Lung (tissue), 12 donors: ENCODE results near the gene LCN2. TPM values are rescaled to one million over a fixed set of nuclear protein-coding genes. Genes with fewer than 3 reads are reported as not detected.

ENCODE experiments used
- ATAC-seq: fragments of 200-7000 bp; cut with Tn5 transposase; one replicate; pipeline ENCODE4 v1.9.1; 2020; ENCODE audit warnings: moderate number of reproducible peaks; ENCODE audit not compliant: insufficient read depth, low FRiP score
- DNase-seq, 3 donors: peaks; one replicate each; pipeline ENCODE4 v3.0.0-alpha.2; 2013 to 2017
- H3K27ac ChIP-seq, 2 donors: one replicate each; pipeline ENCODE4 v1.5.1; 2013; ENCODE audit warnings: mild to moderate bottlenecking in 2 of 2, moderate library complexity in 2 of 2, control low read depth in 1 of 2, inconsistent platforms in 1 of 2, low read depth in 1 of 2, low read length in 1 of 2
- H3K27me3 ChIP-seq, 3 donors: one replicate each; pipeline ENCODE4 v1.5.1; 2013; ENCODE audit warnings: low read length in 2 of 3; ENCODE audit not compliant: control insufficient read depth in 3 of 3, insufficient read depth in 3 of 3
- H3K36me3 ChIP-seq, 4 donors: one replicate each; pipeline ENCODE4 v1.5.1; 2013; ENCODE audit warnings: low read length in 4 of 4, mild to moderate bottlenecking in 1 of 4, moderate library complexity in 1 of 4; ENCODE audit not compliant: control insufficient read depth in 4 of 4, insufficient read depth in 4 of 4
- H3K4me1 ChIP-seq, 5 donors: one replicate each; pipeline ENCODE4 v1.5.1; 2013; ENCODE audit warnings: low read length in 5 of 5, mild to moderate bottlenecking in 2 of 5, moderate library complexity in 1 of 5; ENCODE audit not compliant: control insufficient read depth in 5 of 5, insufficient read depth in 5 of 5
- H3K4me3 ChIP-seq: one replicate; pipeline ENCODE4 v1.5.1; 2013; ENCODE audit warnings: mild to moderate bottlenecking, control low read depth, moderate library complexity
- H3K9ac ChIP-seq, 2 donors: one replicate each; pipeline ENCODE4 v1.5.1; 2013; ENCODE audit warnings: low read length in 2 of 2, control low read depth in 1 of 2; ENCODE audit not compliant: insufficient read depth in 1 of 2
- H3K9me3 ChIP-seq, 4 donors: one replicate each; pipeline ENCODE4 v1.5.1; 2013; ENCODE audit warnings: low read length in 3 of 4, mild to moderate bottlenecking in 1 of 4, moderate library complexity in 1 of 4; ENCODE audit not compliant: control insufficient read depth in 4 of 4, insufficient read depth in 3 of 4
- CTCF ChIP-seq: IDR thresholded peaks from 2 replicates; pipeline ENCODE4 v1.5.1; 2012; ENCODE audit warnings: mild to moderate bottlenecking; ENCODE audit errors: control extremely low read depth, extremely low read depth
- WGBS, 2 donors: extraction: QIAGEN DNeasy Blood & Tissue Kit; methylation state at CpG; one replicate each; pipeline ENCODE4 v1.1.7; 2013; 5-methylcytosine and 5-hydroxymethylcytosine counted together
- polyA plus RNA-seq, 2 donors: library from polyadenylated mRNA; stranded (reverse); fragments of 200-250 nt; gene quantifications; one replicate each; pipeline ENCODE4 v1.2.1, GENCODE V29; 2013
- total RNA-seq, 2 donors: library from RNA; depleted of rRNA in 1 of 2; stranded (reverse); fragments of >200 nt in 1 of 2; gene quantifications; one replicate each; pipeline ENCODE4 v1.2.1, GENCODE V29; 2014 to 2021
- donor health status: control.
- donor health status: control.
- donor health status: Bipolar disorder and iron deficiency.
- donor health status: healthy.
- donor health status: DM: yes; HTN: yes; CAD: no.

The LCN2 gene
- total and polyA plus RNA-seq, 4 donors: 114 to 842 (median 295) TPM

GRCh38 chr9:128141604-128142003 is 7.6 kb upstream of the LCN2 start:
- 97 to 100% methylated on average over 3 of the region's 3 CpGs for WGBS, 2 donors
- Histone ChIP-seq H3K27ac (no peak overlapping the region), H3K4me1 (peaks cover 0 to 16% (median 0%) of the 10 kb centered on the region in 5 donors), H3K9me3 (no peaks in the 10 kb centered on the region), H3K4me3 (no peak overlapping the region), H3K9ac (no peak overlapping the region), H3K27me3 (no peaks in the 10 kb centered on the region), H3K36me3 (no peaks in the 10 kb centered on the region)
- ATAC-seq: no peak
- DNase-seq: no peak
- no peak for TF ChIP-seq CTCF

GRCh38 chr9:128142061-128142460 is 7.2 kb upstream of the LCN2 start:
- no peaks in the 10 kb centered on the region for H3K27me3 ChIP-seq
- 59 to 62% methylated on average over 4 of the region's 4 CpGs for WGBS, 2 donors
- H3K4me3 ChIP-seq: no peak overlapping the region
- H3K9me3 ChIP-seq: no peaks in the 10 kb centered on the region
- no peak overlapping the region for H3K27ac ChIP-seq
- no peak overlapping the region for H3K9ac ChIP-seq
- no peak for TF ChIP-seq CTCF
- peaks cover 0 to 16% (median 0%) of the 10 kb centered on the region in 5 donors for H3K4me1 ChIP-seq
- H3K36me3 ChIP-seq: no peaks in the 10 kb centered on the region
- ATAC-seq: no peak
- no peak for DNase-seq

- DNase-seq (no peak), ATAC-seq (no peak)
- Histone ChIP-seq H3K27me3 (no peaks in the 10 kb centered on the region), H3K4me3 (no peak overlapping the region), H3K4me1 (peaks cover 0 to 16% (median 0%) of the 10 kb centered on the region in 5 donors), H3K9me3 (no peaks in the 10 kb centered on the region), H3K27ac (no peak overlapping the region), H3K9ac (no peak overlapping the region), H3K36me3 (no peaks in the 10 kb centered on the region)
- TF ChIP-seq CTCF: no peak
- 83 to 89% methylated on average over 1 to 2 of the region's 2 CpGs for WGBS, 2 donors
Observed at GRCh38 chr9:128142596-128142995, 6.7 kb upstream of the LCN2 start.
